ENCODE measurements around the gene ZNF487. TPM values are rescaled to one million over a fixed set of nuclear protein-coding genes. Genes with fewer than 3 reads are reported as not detected.

ZNF487 gene
- total and polyA plus RNA-seq, 4 donors = 8.4 to 25.4 (median 9.1) TPM

- DNase-seq = peak in 2 of 3 donors; percentile 63 to 71
These were observed 29.7 kb upstream of the ZNF487 start for GRCh38 chr10:43407148-43407575.

GRCh38 chr10:43407576-43408330, 29.2 kb upstream of the ZNF487 start:
- H3K4me1 ChIP-seq (ENCODE audit: control insufficient read depth in 5 of 5, insufficient read depth in 5 of 5, low read length in 5 of 5) = peaks cover 4 to 21% (median 10%) of the 10 kb centered on the region in 5 donors
- H3K27me3 ChIP-seq (ENCODE audit: control insufficient read depth in 3 of 3, insufficient read depth in 3 of 3, low read length in 2 of 3) = no peaks in the 10 kb centered on the region
- 1% methylated on average over 55 to 56 of the region's 56 CpGs for WGBS, 2 donors
- DNase-seq = peak; percentile 89 to 95 (median 94)
- TF ChIP-seq, protein P1, sequence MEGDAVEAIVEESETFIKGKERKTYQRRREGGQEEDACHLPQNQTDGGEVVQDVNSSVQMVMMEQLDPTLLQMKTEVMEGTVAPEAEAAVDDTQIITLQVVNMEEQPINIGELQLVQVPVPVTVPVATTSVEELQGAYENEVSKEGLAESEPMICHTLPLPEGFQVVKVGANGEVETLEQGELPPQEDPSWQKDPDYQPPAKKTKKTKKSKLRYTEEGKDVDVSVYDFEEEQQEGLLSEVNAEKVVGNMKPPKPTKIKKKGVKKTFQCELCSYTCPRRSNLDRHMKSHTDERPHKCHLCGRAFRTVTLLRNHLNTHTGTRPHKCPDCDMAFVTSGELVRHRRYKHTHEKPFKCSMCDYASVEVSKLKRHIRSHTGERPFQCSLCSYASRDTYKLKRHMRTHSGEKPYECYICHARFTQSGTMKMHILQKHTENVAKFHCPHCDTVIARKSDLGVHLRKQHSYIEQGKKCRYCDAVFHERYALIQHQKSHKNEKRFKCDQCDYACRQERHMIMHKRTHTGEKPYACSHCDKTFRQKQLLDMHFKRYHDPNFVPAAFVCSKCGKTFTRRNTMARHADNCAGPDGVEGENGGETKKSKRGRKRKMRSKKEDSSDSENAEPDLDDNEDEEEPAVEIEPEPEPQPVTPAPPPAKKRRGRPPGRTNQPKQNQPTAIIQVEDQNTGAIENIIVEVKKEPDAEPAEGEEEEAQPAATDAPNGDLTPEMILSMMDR (IDR thresholded peaks at IDR 0.05; ENCODE audit: control extremely low read depth, extremely low read depth) = no peak
- H3K9ac ChIP-seq (ENCODE audit: insufficient read depth in 1 of 2, low read length in 2 of 2) = peak overlapping the region; percentile 73 to 93
- H3K4me3 ChIP-seq = peak overlapping the region; percentile 94
- ATAC-seq (ENCODE audit: insufficient read depth, low FRiP score) = peak; percentile 46
- H3K27ac ChIP-seq (ENCODE audit: low read depth in 1 of 2, low read length in 1 of 2) = peak overlapping the region; percentile 99
- no peaks in the 10 kb centered on the region for H3K9me3 ChIP-seq (ENCODE audit: control insufficient read depth in 4 of 4, insufficient read depth in 3 of 4, low read length in 3 of 4)
- peaks cover 0 to 3% (median 0%) of the 10 kb centered on the region in 4 donors for H3K36me3 ChIP-seq (ENCODE audit: control insufficient read depth in 4 of 4, insufficient read depth in 4 of 4, low read length in 4 of 4)

More at GRCh38 chr10:43407148-43407575, 29.7 kb upstream of the ZNF487 start:
- WGBS, 2 donors = 0 to 1% methylated on average over 59 of the region's 59 CpGs
- Histone ChIP-seq H3K27me3 (ENCODE audit: control insufficient read depth in 3 of 3, insufficient read depth in 3 of 3, low read length in 2 of 3) (no peaks in the 10 kb centered on the region), H3K9ac (ENCODE audit: insufficient read depth in 1 of 2, low read length in 2 of 2) (peak overlapping the region; percentile 73 to 93), H3K36me3 (ENCODE audit: control insufficient read depth in 4 of 4, insufficient read depth in 4 of 4, low read length in 4 of 4) (peaks cover 0 to 3% (median 0%) of the 10 kb centered on the region in 4 donors), H3K4me3 (peak overlapping the region; percentile 94), H3K27ac (ENCODE audit: low read depth in 1 of 2, low read length in 1 of 2) (peak overlapping the region; percentile 99), H3K4me1 (ENCODE audit: control insufficient read depth in 5 of 5, insufficient read depth in 5 of 5, low read length in 5 of 5) (peaks cover 4 to 21% (median 12%) of the 10 kb centered on the region in 5 donors), H3K9me3 (ENCODE audit: control insufficient read depth in 4 of 4, insufficient read depth in 3 of 4, low read length in 3 of 4) (no peaks in the 10 kb centered on the region)
- TF ChIP-seq, protein P1 (IDR thresholded peaks at IDR 0.05; ENCODE audit: control extremely low read depth, extremely low read depth) = no peak
- peak; percentile 17 for ATAC-seq (ENCODE audit: insufficient read depth, low FRiP score)

- peak; percentile 0 for ATAC-seq (ENCODE audit: insufficient read depth, low FRiP score)
- 1% methylated on average over 31 of the region's 31 CpGs for whole genome bisulfite sequencing, 2 donors
- Histone ChIP-seq H3K4me3 (peak overlapping the region; percentile 94), H3K9ac (ENCODE audit: insufficient read depth in 1 of 2, low read length in 2 of 2) (peak overlapping the region; percentile 9 to 93), H3K4me1 (ENCODE audit: control insufficient read depth in 5 of 5, insufficient read depth in 5 of 5, low read length in 5 of 5) (peaks cover 4 to 21% (median 7%) of the 10 kb centered on the region in 5 donors), H3K9me3 (ENCODE audit: control insufficient read depth in 4 of 4, insufficient read depth in 3 of 4, low read length in 3 of 4) (no peaks in the 10 kb centered on the region), H3K27me3 (ENCODE audit: control insufficient read depth in 3 of 3, insufficient read depth in 3 of 3, low read length in 2 of 3) (no peaks in the 10 kb centered on the region), H3K36me3 (ENCODE audit: control insufficient read depth in 4 of 4, insufficient read depth in 4 of 4, low read length in 4 of 4) (peaks cover 0 to 3% (median 0%) of the 10 kb centered on the region in 4 donors), H3K27ac (ENCODE audit: low read depth in 1 of 2, low read length in 1 of 2) (peak overlapping the region; percentile 94 to 99)
- peak in 1 of 3 donors; percentile 71 for DNase-seq
- TF ChIP-seq, protein P1 (IDR thresholded peaks at IDR 0.05; ENCODE audit: control extremely low read depth, extremely low read depth) = no peak
These were observed 28.6 kb upstream of the ZNF487 start for GRCh38 chr10:43408331-43408709.

Measured in lung (tissue), 12 donors.